SK-N-SH (cell line): ENCODE measurements around the gene SPOUT1. TPM values are rescaled to one million over a fixed set of nuclear protein-coding genes. Genes with fewer than 3 reads are reported as not detected.
A peak's percentile ranks its signal among the peaks of the same experiment; 100 is the strongest.

ENCODE experiments used
- CTCF ChIA-PET: fragments of 300-600, 350-600 bp; formaldehyde crosslinking; extraction: SDS; loops from one replicate; lab custom pipeline; 2021; lab: Yijun Ruan, JAX
- POLR2A ChIA-PET: fragments of 350-600 bp; sonication (Branson Sonifier 250); formaldehyde crosslinking; extraction: SDS; loops from one replicate; lab custom pipeline; 2020; ENCODE audit warnings: antibody characterized with exemption, inconsistent platforms; lab: Yijun Ruan, JAX
- DNase-seq: peaks from one replicate; pipeline ENCODE4 v3.0.0; 2012
- H2AFZ ChIP-seq: fragments of 200-600 bp; sonication (generic); 2 replicates; pipeline ENCODE4 v1.8.1; 2016; ENCODE audit warnings: antibody characterized with exemption, mild to moderate bottlenecking, low read depth
- H3F3A ChIP-seq: fragments of 200-600 bp; sonication (generic); replicated peaks from 2 replicates; pipeline ENCODE3; 2016; ENCODE audit warnings: antibody characterized with exemption, mild to moderate bottlenecking; ENCODE audit not compliant: insufficient read depth
- H3K27ac ChIP-seq, 2 experiments: fragments of 200-500 bp in 1 of 2; fragments of 200-600 bp in 1 of 2; sonication (Bioruptor generic) in 1 of 2; sonication (generic), shearing (Covaris generic) in 1 of 2; 2 replicates each; pipeline versions ENCODE4 v1.5.1 to v1.6.1; 2014 to 2016; ENCODE audit warnings: low read depth in 2 of 2, inconsistent platforms in 1 of 2, low read length in 1 of 2, mild to moderate bottlenecking in 1 of 2, mixed read lengths in 1 of 2
- H3K27me3 ChIP-seq: fragments of 200-600 bp; sonication (generic), shearing (Covaris generic); 2 replicates; pipeline ENCODE4 v1.6.1; 2016; ENCODE audit warnings: mixed run types; ENCODE audit not compliant: insufficient read depth
- H3K36me3 ChIP-seq, 2 experiments: fragments of 200-500 bp in 1 of 2; fragments of 200-600 bp in 1 of 2; sonication (Bioruptor generic) in 1 of 2; sonication (generic) in 1 of 2; replicated peaks in 1 of 2; 2 replicates each; pipeline versions ENCODE3 to v1.5.1; 2014 to 2016; ENCODE audit warnings: low read length in 1 of 2, mild to moderate bottlenecking in 1 of 2; ENCODE audit not compliant: insufficient read depth in 2 of 2, control insufficient read depth in 1 of 2
- H3K4me1 ChIP-seq, 2 experiments: fragments of 200-500 bp in 1 of 2; fragments of 200-600 bp in 1 of 2; sonication (Bioruptor generic) in 1 of 2; sonication (generic), shearing (Covaris generic) in 1 of 2; 2 replicates each; pipeline versions ENCODE4 v1.5.1 to v1.6.1; 2014 to 2016; ENCODE audit warnings: low read depth in 1 of 2, low read length in 1 of 2, mixed run types in 1 of 2; ENCODE audit not compliant: insufficient read depth in 2 of 2, control insufficient read depth in 1 of 2
- H3K4me2 ChIP-seq: fragments of 200-600 bp; sonication (generic), shearing (Covaris generic); 2 replicates; pipeline ENCODE4 v1.6.1; 2017; ENCODE audit warnings: mixed run types
- H3K4me3 ChIP-seq, 2 experiments: fragments of 200-500 bp in 1 of 2; fragments of 200-600 bp in 1 of 2; sonication (Bioruptor generic) in 1 of 2; sonication (generic), shearing (Covaris generic) in 1 of 2; 2 replicates each; pipeline versions ENCODE4 v1.5.1 to v1.8.1; 2014 to 2016; ENCODE audit warnings: low read depth in 2 of 2, inconsistent platforms in 1 of 2, low read length in 1 of 2, mild to moderate bottlenecking in 1 of 2, mixed read lengths in 1 of 2, moderate library complexity in 1 of 2
- H3K79me2 ChIP-seq: fragments of 200-600 bp; sonication (generic); 2 replicates; pipeline ENCODE4 v1.8.1; 2017; ENCODE audit warnings: mild to moderate bottlenecking; ENCODE audit not compliant: insufficient read depth
- H3K9ac ChIP-seq: fragments of 200-600 bp; sonication (generic); 2 replicates; pipeline ENCODE4 v1.6.1; 2017; ENCODE audit warnings: mixed run types
- H3K9me2 ChIP-seq: fragments of 200-600 bp; sonication (generic); 2 replicates; pipeline ENCODE4 v1.6.1; 2017; ENCODE audit warnings: mixed run types
- H3K9me3 ChIP-seq: fragments of 200-600 bp; sonication (generic); 2 replicates; pipeline ENCODE4 v1.6.1; 2017; ENCODE audit warnings: mixed run types, mild to moderate bottlenecking, moderate library complexity
- H4K20me1 ChIP-seq: fragments of 200-600 bp; sonication (generic); 2 replicates; pipeline ENCODE4 v1.6.1; 2017; ENCODE audit warnings: mild to moderate bottlenecking, mixed run types; ENCODE audit not compliant: insufficient read depth
- CTCF ChIP-seq: fragments of 200-600 bp; sonication (generic); IDR thresholded peaks from 2 replicates; pipeline ENCODE4 v1.6.1; 2017; ENCODE audit warnings: antibody characterized with exemption, mild to moderate bottlenecking, moderate library complexity
- ELF1 ChIP-seq: IDR thresholded peaks from 2 replicates; pipeline ENCODE4 v1.4.0; 2012
- EP300 ChIP-seq, 2 experiments: IDR thresholded peaks; 2 replicates each; pipeline versions ENCODE4 v1.4.0 to v1.6.1; 2012; ENCODE audit warnings: borderline replicate concordance in 1 of 2, low read depth in 1 of 2, low read length in 1 of 2
- FOSL2 ChIP-seq: IDR thresholded peaks from 2 replicates; pipeline ENCODE4 v1.4.0; 2012; ENCODE audit warnings: low read depth, mild to moderate bottlenecking, moderate library complexity, borderline replicate concordance
- FOXM1 ChIP-seq: IDR thresholded peaks from 2 replicates; pipeline ENCODE4 v1.4.0; 2012; ENCODE audit warnings: low read depth, mild to moderate bottlenecking
- GABPA ChIP-seq: IDR thresholded peaks from 2 replicates; pipeline ENCODE4 v1.4.0; 2012; ENCODE audit warnings: low read depth, mild to moderate bottlenecking
- GATA2 ChIP-seq: sonication (generic); formaldehyde crosslinking; IDR thresholded peaks from 2 replicates; pipeline ENCODE4 v1.5.0; 2020; ENCODE audit warnings: mild to moderate bottlenecking, missing genetic modification reagents
- IRF3 ChIP-seq: fragments of 150-350 bp; IDR thresholded peaks from 2 replicates; pipeline ENCODE4 v1.6.1; 2016; ENCODE audit warnings: mild to moderate bottlenecking, low read depth, low read length
- JUND ChIP-seq: IDR thresholded peaks from 2 replicates; pipeline ENCODE4 v1.4.0; 2012
- MEF2A ChIP-seq: IDR thresholded peaks from 2 replicates; pipeline ENCODE4 v1.4.0; 2012; ENCODE audit warnings: low read depth, borderline replicate concordance
- MXI1 ChIP-seq: IDR thresholded peaks from 2 replicates; pipeline ENCODE4 v1.6.1; 2012; ENCODE audit warnings: mild to moderate bottlenecking, low read depth, low read length, improper control_type of control experiment
- NRF1 ChIP-seq: IDR thresholded peaks from 2 replicates; pipeline ENCODE4 v1.6.1; 2012; ENCODE audit warnings: low read depth, mild to moderate bottlenecking, low read length
- RAD21 ChIP-seq: IDR thresholded peaks from 2 replicates; pipeline ENCODE4 v1.6.1; 2012; ENCODE audit warnings: mild to moderate bottlenecking, low read length
- SIN3A ChIP-seq: IDR thresholded peaks from 2 replicates; pipeline ENCODE4 v1.6.1; 2012; ENCODE audit warnings: low read depth, mild to moderate bottlenecking, low read length, moderate library complexity, borderline replicate concordance
- SMC3 ChIP-seq: IDR thresholded peaks from 2 replicates; pipeline ENCODE4 v1.6.1; 2012; ENCODE audit warnings: low read depth, low read length, improper control_type of control experiment
- TAF1 ChIP-seq: IDR thresholded peaks from 2 replicates; pipeline ENCODE4 v1.6.1; 2012; ENCODE audit warnings: low read depth, mild to moderate bottlenecking, low read length, moderate library complexity, borderline replicate concordance
- TEAD4 ChIP-seq: IDR thresholded peaks from 2 replicates; pipeline ENCODE4 v1.4.0; 2012; ENCODE audit warnings: mild to moderate bottlenecking, borderline replicate concordance; ENCODE audit not compliant: insufficient read depth
- USF2 ChIP-seq: fragments of 150-350 bp; IDR thresholded peaks from 2 replicates; pipeline ENCODE4 v1.6.1; 2017; ENCODE audit warnings: antibody characterized with exemption, low read length, low read depth, borderline replicate concordance
- WGBS: methylation state at CpG from one replicate; pipeline ENCODE4 v1.1.6; 2017; ENCODE audit warnings: low lambda C conversion rate; 5-methylcytosine and 5-hydroxymethylcytosine counted together
- polyA plus RNA-seq, 3 experiments: library from polyadenylated mRNA; depleted of rRNA; stranded (reverse); fragments of >200 nt; gene quantifications; 2 replicates each; pipeline ENCODE4 v1.2.3, GENCODE V29; 2012
- TF ChIP-seq, protein P1 (sequence below): IDR thresholded peaks from 2 replicates; pipeline ENCODE4 v1.6.1; 2012; ENCODE audit warnings: mild to moderate bottlenecking, low read depth, low read length, moderate library complexity

Gene SPOUT1
- polyA plus RNA-seq, 1 of the 3 experiments (the other 2 are of a cell fraction), result 44.2 TPM

DNA sequence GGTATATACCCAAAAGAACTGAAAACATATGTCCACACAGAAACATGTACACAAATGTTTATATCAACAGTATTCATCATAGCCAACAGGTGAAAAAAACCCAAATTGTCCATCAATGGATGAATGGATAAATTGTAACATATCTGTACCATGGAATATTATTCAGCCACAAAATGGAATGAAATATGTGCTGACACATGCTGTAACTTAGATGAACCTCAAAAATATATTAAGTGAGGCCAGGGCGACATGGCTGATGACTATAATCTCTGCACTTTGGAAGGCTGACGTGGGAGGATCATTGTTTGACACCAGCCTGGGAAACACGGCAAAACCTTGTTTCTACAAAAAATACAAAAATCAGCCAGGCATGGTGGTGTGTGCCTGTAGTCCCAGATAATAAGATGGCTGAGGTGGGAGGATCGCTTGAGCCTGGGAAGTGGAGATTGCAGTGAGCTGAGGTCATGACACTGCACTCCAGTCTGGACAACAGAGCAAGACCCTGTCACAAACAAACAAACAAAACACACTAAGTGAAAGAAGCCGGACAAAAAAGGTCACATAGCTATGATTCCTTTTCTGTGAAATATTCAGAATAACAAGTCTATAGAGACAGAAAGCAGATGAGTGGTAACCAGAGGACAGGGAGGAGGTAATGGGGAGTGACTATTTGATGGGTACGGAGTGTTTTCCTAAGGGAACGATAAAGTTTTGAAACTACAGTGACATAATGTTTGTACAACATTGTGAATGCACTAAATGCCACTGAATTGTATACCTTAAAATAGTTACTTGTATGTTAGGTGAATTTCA is 40.7 kb upstream of the SPOUT1 start:
- WGBS, result 90% methylated on average over 7 of the region's 7 CpGs
- Histone ChIP-seq H3K79me2 (peaks cover 6% of the 10 kb centered on the region; the same call in 1 of the 2 replicates), H3K36me3 (no peaks in the 10 kb centered on the region)
- no peak for DNase-seq
- TF ChIP-seq USF2 (no peak), MXI1 (no peak), FOSL2 (no peak), ELF1 (no peak), EP300 (IDR thresholded peaks at IDR 0.05; ENCODE audit: borderline replicate concordance in 1 of 2, low read depth in 1 of 2, low read length in 1 of 2) (no peak), FOXM1 (no peak), NRF1 (no peak)
- TF ChIP-seq, all 33 proteins: peak for 0
- H3K4me1 ChIP-seq, result 0 out of 4 replicates have a peak, but pooled peaks cover 0 to 7% of the 10 kb centered on the region in 2 experiments
- H3K9me2 ChIP-seq, result no peaks in the 10 kb centered on the region
- no peak overlapping the region for H3K9ac ChIP-seq
- no peaks in the 10 kb centered on the region for H3K27me3 ChIP-seq
- H3K27ac ChIP-seq, result no peak overlapping the region
- POLR2A ChIA-PET, result no interaction called here
- no peaks in the 10 kb centered on the region for H3F3A ChIP-seq
- H4K20me1 ChIP-seq, result no peaks in the 10 kb centered on the region
- CTCF ChIA-PET, result interaction anchor here (1.9 kb wide), 2 partner anchors 10 to 58 kb away, joined by 5 to 7 read pairs; partner anchors contain the start of gene KYAT1
- H3K9me3 ChIP-seq, result no peaks in the 10 kb centered on the region
- H2AFZ ChIP-seq, result no peak overlapping the region
- no peak overlapping the region for H3K4me2 ChIP-seq
- no peak overlapping the region for H3K4me3 ChIP-seq

DNA sequence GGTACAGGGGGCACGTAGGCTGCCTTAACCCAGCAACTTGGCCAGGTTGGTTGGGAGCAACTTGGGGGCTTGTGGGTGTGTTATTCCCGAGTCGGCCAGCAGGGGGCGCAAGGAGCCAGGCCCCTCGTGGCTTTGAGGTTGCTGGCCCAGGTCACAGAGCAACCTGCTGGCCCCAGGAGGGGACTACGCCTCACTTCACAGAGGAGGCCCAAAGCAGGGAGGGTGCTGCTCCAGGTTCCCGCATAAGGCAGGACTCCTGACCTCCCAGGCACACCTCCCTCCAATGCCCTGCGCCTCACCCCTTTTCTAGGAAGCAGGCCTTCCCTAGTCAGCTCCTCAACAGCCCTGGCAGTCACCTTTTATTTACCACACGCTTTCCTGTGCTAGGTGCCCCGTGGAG is 34.1 kb upstream of the SPOUT1 start:
- H3K4me3 ChIP-seq, result peak overlapping the region in 1 of 2 experiments; percentile 19; a peak in 1 of 4 replicates
- H4K20me1 ChIP-seq, result no peaks in the 10 kb centered on the region
- no peak overlapping the region for H3K4me2 ChIP-seq
- no peaks in the 10 kb centered on the region for H3K79me2 ChIP-seq
- 38% methylated on average over 8 of the region's 10 CpGs for WGBS
- no peak overlapping the region for H3K9ac ChIP-seq
- H3K27me3 ChIP-seq, result no peaks in the 10 kb centered on the region
- POLR2A ChIA-PET, result no interaction called here
- no peaks in the 10 kb centered on the region for H3K9me2 ChIP-seq
- peak; percentile 87 for DNase-seq
- H3K27ac ChIP-seq, result no peak overlapping the region
- CTCF ChIA-PET, result interaction anchor here (0.6 to 6.0 kb wide), 21 partner anchors 9 to 1383 kb away, joined by 3 to 50 read pairs (median 4); partner anchors contain the start of genes ENDOG, KYAT1, LRRC8A and SPOUT1
- H3K9me3 ChIP-seq, result no peaks in the 10 kb centered on the region
- no peaks in the 10 kb centered on the region for H3F3A ChIP-seq
- H3K4me1 ChIP-seq, result no peaks in the 10 kb centered on the region; a peak in 1 of 4 replicates
- H3K36me3 ChIP-seq, result no peaks in the 10 kb centered on the region
- no peak overlapping the region for H2AFZ ChIP-seq
- TF ChIP-seq ELF1 (no peak), TAF1 (no peak), MXI1 (no peak; the same call in 1 of the 2 replicates), TEAD4 (no peak), GATA2 (CRISPR knock-in tag) (no peak), SMC3 (peak; percentile 77), JUND (no peak), FOXM1 (no peak), IRF3 (no peak), GABPA (no peak), RAD21 (peak; percentile 74), MEF2A (no peak), CTCF (peak; percentile 84), SIN3A (no peak)
- TF ChIP-seq, protein P1, sequence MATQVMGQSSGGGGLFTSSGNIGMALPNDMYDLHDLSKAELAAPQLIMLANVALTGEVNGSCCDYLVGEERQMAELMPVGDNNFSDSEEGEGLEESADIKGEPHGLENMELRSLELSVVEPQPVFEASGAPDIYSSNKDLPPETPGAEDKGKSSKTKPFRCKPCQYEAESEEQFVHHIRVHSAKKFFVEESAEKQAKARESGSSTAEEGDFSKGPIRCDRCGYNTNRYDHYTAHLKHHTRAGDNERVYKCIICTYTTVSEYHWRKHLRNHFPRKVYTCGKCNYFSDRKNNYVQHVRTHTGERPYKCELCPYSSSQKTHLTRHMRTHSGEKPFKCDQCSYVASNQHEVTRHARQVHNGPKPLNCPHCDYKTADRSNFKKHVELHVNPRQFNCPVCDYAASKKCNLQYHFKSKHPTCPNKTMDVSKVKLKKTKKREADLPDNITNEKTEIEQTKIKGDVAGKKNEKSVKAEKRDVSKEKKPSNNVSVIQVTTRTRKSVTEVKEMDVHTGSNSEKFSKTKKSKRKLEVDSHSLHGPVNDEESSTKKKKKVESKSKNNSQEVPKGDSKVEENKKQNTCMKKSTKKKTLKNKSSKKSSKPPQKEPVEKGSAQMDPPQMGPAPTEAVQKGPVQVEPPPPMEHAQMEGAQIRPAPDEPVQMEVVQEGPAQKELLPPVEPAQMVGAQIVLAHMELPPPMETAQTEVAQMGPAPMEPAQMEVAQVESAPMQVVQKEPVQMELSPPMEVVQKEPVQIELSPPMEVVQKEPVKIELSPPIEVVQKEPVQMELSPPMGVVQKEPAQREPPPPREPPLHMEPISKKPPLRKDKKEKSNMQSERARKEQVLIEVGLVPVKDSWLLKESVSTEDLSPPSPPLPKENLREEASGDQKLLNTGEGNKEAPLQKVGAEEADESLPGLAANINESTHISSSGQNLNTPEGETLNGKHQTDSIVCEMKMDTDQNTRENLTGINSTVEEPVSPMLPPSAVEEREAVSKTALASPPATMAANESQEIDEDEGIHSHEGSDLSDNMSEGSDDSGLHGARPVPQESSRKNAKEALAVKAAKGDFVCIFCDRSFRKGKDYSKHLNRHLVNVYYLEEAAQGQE, result no peak
